Measurements from ENCODE around the gene KPNA6. TPM values are rescaled to one million over a fixed set of nuclear protein-coding genes. Genes with fewer than 3 reads are reported as not detected.

KPNA6 gene
- total RNA-seq, 1 experiment from 2014 or later = 104 TPM

GRCh38 chr1:32107742-32108661 lies at the start of gene KPNA6 (continued):
- no peak for TF ChIP-seq AFF4 (CRISPR knock-in tag; IDR thresholded peaks at IDR 0.05; ENCODE audit: borderline replicate concordance)
- TF ChIP-seq ZNF317 (CRISPR knock-in tag; IDR thresholded peaks at IDR 0.05; ENCODE audit: borderline replicate concordance, low read depth) = 0 out of 2 replicates have a peak, but pooled peaks have one; percentile 15
- peak; percentile 84; the same call in 1 of the 2 replicates for TF ChIP-seq ETV6 (CRISPR knock-in tag; IDR thresholded peaks at IDR 0.05)
- peak; percentile 79; the same call in 1 of the 2 replicates for TF ChIP-seq ARID4B (CRISPR knock-in tag; IDR thresholded peaks at IDR 0.05; ENCODE audit: borderline replicate concordance)
- TF ChIP-seq SP1 (CRISPR knock-in tag; conservative IDR thresholded peaks at IDR 0.05) = no peak
- no peak for TF ChIP-seq ZBTB43 (CRISPR knock-in tag; IDR thresholded peaks at IDR 0.05)
- peak; percentile 69; the same call in 1 of the 2 replicates for TF ChIP-seq ATF1 (CRISPR knock-in tag; IDR thresholded peaks at IDR 0.05)
- TF ChIP-seq ZNF671 (CRISPR knock-in tag; IDR thresholded peaks at IDR 0.05) = no peak
- peak; percentile 87; the same call in 1 of the 2 replicates for TF ChIP-seq FOXP4 (CRISPR knock-in tag; IDR thresholded peaks at IDR 0.05)
- 0 out of 2 replicates have a peak, but pooled peaks have one; percentile 39 for TF ChIP-seq IRF1 (CRISPR knock-in tag; IDR thresholded peaks at IDR 0.05)
- peak; percentile 68; the same call in 1 of the 2 replicates for TF ChIP-seq KAT7 (CRISPR knock-in tag; IDR thresholded peaks at IDR 0.05; ENCODE audit: borderline replicate concordance)
- TF ChIP-seq AR (CRISPR knock-in tag; IDR thresholded peaks at IDR 0.05) = no peak
- no peak for TF ChIP-seq PRRX2 (CRISPR knock-in tag; IDR thresholded peaks at IDR 0.05)
- TF ChIP-seq GRHL2 (CRISPR knock-in tag; IDR thresholded peaks at IDR 0.05; ENCODE audit: insufficient replicate concordance, severe bottlenecking) = no peak
- TF ChIP-seq TEAD4 (CRISPR knock-in tag; IDR thresholded peaks at IDR 0.05) = no peak
- no peak for TF ChIP-seq CDX4 (CRISPR knock-in tag; IDR thresholded peaks at IDR 0.05; ENCODE audit: borderline replicate concordance)
- no peak for TF ChIP-seq TCF7 (CRISPR knock-in tag; IDR thresholded peaks at IDR 0.05; ENCODE audit: low read depth)
- 0 out of 2 replicates have a peak, but pooled peaks have one; percentile 4 for TF ChIP-seq ZNF121 (CRISPR knock-in tag; IDR thresholded peaks at IDR 0.05)
- no peak for TF ChIP-seq ZSCAN18 (CRISPR knock-in tag; IDR thresholded peaks at IDR 0.05)

Data from WTC11 (cell line).